HG03457 (cell line): ENCODE data around the gene SLC25A1.

Experiments used
- ATAC-seq: cut with Tn5 transposase; IDR thresholded peaks from one replicate; pipeline ENCODE4 v1.9.1; 2021; ENCODE audit warnings: moderate number of reproducible peaks; ENCODE audit not compliant: unreplicated experiment

SLC25A1 gene

GRCh38 chr22:19178657-19179496 lies at the start of gene SLC25A1:
Gene SLC25A1 (minus strand): TSS chr22:19178736. CDS start chr22:19178673, 63 bp downstream.
- ATAC-seq = peak; percentile 46

GRCh38 chr22:19228179-19228578 lies 49.6 kb upstream of the SLC25A1 start:
- ATAC-seq = no peak

- ATAC-seq = no peak
Observed at GRCh38 chr22:19226428-19226827, 47.9 kb upstream of the SLC25A1 start.

- ATAC-seq = no peak
Observed at GRCh38 chr22:19225560-19225959, 47.0 kb upstream of the SLC25A1 start.

- no peak for ATAC-seq
Observed at GRCh38 chr22:19224985-19225384, 46.4 kb upstream of the SLC25A1 start.

GRCh38 chr22:19224557-19224956 lies 46.0 kb upstream of the SLC25A1 start:
- no peak for ATAC-seq

- ATAC-seq = no peak
Observed at GRCh38 chr22:19223617-19224016, 45.1 kb upstream of the SLC25A1 start.

GRCh38 chr22:19223110-19223509 lies 44.6 kb upstream of the SLC25A1 start:
- ATAC-seq = no peak

- ATAC-seq = no peak
Observed at GRCh38 chr22:19222242-19223005, 43.9 kb upstream of the SLC25A1 start.

GRCh38 chr22:19220867-19221266 lies 42.3 kb upstream of the SLC25A1 start:
- ATAC-seq = no peak

GRCh38 chr22:19218541-19219233 lies 40.2 kb upstream of the SLC25A1 start:
- ATAC-seq = no peak

- ATAC-seq = no peak
Observed at GRCh38 chr22:19216579-19216978, 38.0 kb upstream of the SLC25A1 start.

GRCh38 chr22:19215360-19215759 lies 36.8 kb upstream of the SLC25A1 start:
- no peak for ATAC-seq

GRCh38 chr22:19214078-19214473 lies 35.5 kb upstream of the SLC25A1 start:
- ATAC-seq = no peak

GRCh38 chr22:19213442-19214077 lies 35.0 kb upstream of the SLC25A1 start:
- ATAC-seq = no peak

GRCh38 chr22:19213001-19213400 lies 34.5 kb upstream of the SLC25A1 start:
- no peak for ATAC-seq

GRCh38 chr22:19212302-19212870 lies 33.9 kb upstream of the SLC25A1 start:
- ATAC-seq = no peak

GRCh38 chr22:19210188-19210587 lies 31.7 kb upstream of the SLC25A1 start:
- no peak for ATAC-seq

- ATAC-seq = no peak
Observed at GRCh38 chr22:19208287-19208847, 29.8 kb upstream of the SLC25A1 start.

GRCh38 chr22:19207884-19208283 lies 29.3 kb upstream of the SLC25A1 start:
- no peak for ATAC-seq
